HG02884 (cell line): ENCODE measurements around the gene TCF20.

ENCODE experiments used
- ATAC-seq: cut with Tn5 transposase; IDR thresholded peaks from one replicate; pipeline ENCODE4 v1.9.1; 2021; ENCODE audit warnings: mild to moderate bottlenecking, moderate library complexity; ENCODE audit not compliant: unreplicated experiment

The TCF20 gene

GRCh38 chr22:42262964-42263363 lies 7.5 kb downstream of the TCF20 start:
- ATAC-seq = no peak

- ATAC-seq = no peak
Observed at GRCh38 chr22:42261296-42261695, 9.2 kb downstream of the TCF20 start.

GRCh38 chr22:42258126-42258525 lies 12.3 kb downstream of the TCF20 start:
- ATAC-seq = no peak

GRCh38 chr22:42257386-42257785 lies 13.1 kb downstream of the TCF20 start:
- no peak for ATAC-seq

GRCh38 chr22:42256930-42257329 lies 13.5 kb downstream of the TCF20 start:
- no peak for ATAC-seq

GRCh38 chr22:42256220-42256619 lies 14.2 kb downstream of the TCF20 start:
- no peak for ATAC-seq

- no peak for ATAC-seq
Observed at GRCh38 chr22:42249831-42250230, 20.6 kb downstream of the TCF20 start.

- no peak for ATAC-seq
Observed at GRCh38 chr22:42248995-42249394, 21.5 kb downstream of the TCF20 start.

- ATAC-seq = no peak
Observed at GRCh38 chr22:42247596-42247995, 22.9 kb downstream of the TCF20 start.

GRCh38 chr22:42243802-42244060 lies 26.7 kb downstream of the TCF20 start:
- no peak for ATAC-seq

- no peak for ATAC-seq
Observed at GRCh38 chr22:42236848-42237247, 33.6 kb downstream of the TCF20 start.

GRCh38 chr22:42236268-42236667 lies 34.2 kb downstream of the TCF20 start:
- no peak for ATAC-seq

- no peak for ATAC-seq
Observed at GRCh38 chr22:42233879-42234278, 36.6 kb downstream of the TCF20 start.

- no peak for ATAC-seq
Observed at GRCh38 chr22:42231929-42232328, 38.5 kb downstream of the TCF20 start.

GRCh38 chr22:42229455-42230149 lies 40.9 kb downstream of the TCF20 start:
- ATAC-seq = no peak

- ATAC-seq = no peak
Observed at GRCh38 chr22:42228483-42228882, 42.0 kb downstream of the TCF20 start.

GRCh38 chr22:42227435-42227834 lies 43.0 kb downstream of the TCF20 start:
- no peak for ATAC-seq

GRCh38 chr22:42225841-42226240 lies 44.6 kb downstream of the TCF20 start:
- ATAC-seq = no peak

- no peak for ATAC-seq
Observed at GRCh38 chr22:42222140-42222539, 48.3 kb downstream of the TCF20 start.
